GM23338 (cell line): Measurements from ENCODE around the gene IL36RN. TPM values are rescaled to one million over a fixed set of nuclear protein-coding genes. Genes with fewer than 3 reads are reported as not detected.

Source experiments
- ATAC-seq: fragments of 200-7000 bp; cut with Tn5 transposase; 3 replicates; pipeline ENCODE4 v1.9.1; 2020
- DNase-seq: peaks from one replicate; pipeline ENCODE4 v3.0.0-alpha.2; 2015; ENCODE audit warnings: low spot score
- H2AFZ ChIP-seq: fragments of 200-600 bp; sonication (generic); 2 replicates; pipeline ENCODE4 v1.8.0; 2016; ENCODE audit warnings: antibody characterized with exemption, mild to moderate bottlenecking, moderate library complexity
- H3F3A ChIP-seq: fragments of 200-600 bp; sonication (generic); replicated peaks from 2 replicates; pipeline ENCODE4 v1.8.0; 2017; ENCODE audit warnings: antibody characterized with exemption, mixed run types, low read depth
- H3K27ac ChIP-seq: fragments of 200-600 bp; sonication (generic); 2 replicates; pipeline ENCODE4 v1.6.1; 2016; ENCODE audit warnings: low read depth
- H3K27me3 ChIP-seq: fragments of 200-600 bp; sonication (generic); 2 replicates; pipeline ENCODE4 v1.8.0; 2016; ENCODE audit warnings: mild to moderate bottlenecking, mixed run types, moderate library complexity; ENCODE audit not compliant: insufficient read depth
- H3K36me3 ChIP-seq: fragments of 200-600 bp; sonication (generic); 2 replicates; pipeline ENCODE4 v1.8.0; 2016; ENCODE audit warnings: mild to moderate bottlenecking; ENCODE audit not compliant: insufficient read depth
- H3K4me1 ChIP-seq: fragments of 200-600 bp; sonication (generic); 2 replicates; pipeline ENCODE4 v1.8.0; 2016; ENCODE audit warnings: mild to moderate bottlenecking, moderate library complexity; ENCODE audit not compliant: insufficient read depth
- H3K4me2 ChIP-seq: fragments of 200-600 bp; sonication (generic); 2 replicates; pipeline ENCODE4 v1.7.1; 2017; ENCODE audit warnings: mixed run types
- H3K4me3 ChIP-seq: fragments of 200-600 bp; sonication (generic); 2 replicates; pipeline ENCODE4 v1.6.1; 2016; ENCODE audit warnings: mixed run types
- H3K79me2 ChIP-seq: fragments of 200-600 bp; sonication (generic); replicated peaks from 2 replicates; pipeline ENCODE4 v1.8.0; 2017; ENCODE audit warnings: mild to moderate bottlenecking; ENCODE audit not compliant: insufficient read depth
- H3K9me2 ChIP-seq: fragments of 200-600 bp; sonication (generic); 2 replicates; pipeline ENCODE4 v1.8.0; 2017; ENCODE audit not compliant: insufficient read depth
- H4K20me1 ChIP-seq: fragments of 200-600 bp; sonication (generic); replicated peaks from 2 replicates; pipeline ENCODE4 v1.8.0; 2017; ENCODE audit warnings: mild to moderate bottlenecking; ENCODE audit not compliant: insufficient read depth
- H3K27ac Mint-ChIP-seq: 2 replicates; pipeline ENCODE4 v1.8.0; 2020; ENCODE audit warnings: inconsistent platforms, mild to moderate bottlenecking, moderate library complexity, mixed read lengths
- H3K27me3 Mint-ChIP-seq: 3 replicates; pipeline ENCODE4 v1.8.0; 2022; ENCODE audit warnings: low read depth, mild to moderate bottlenecking, moderate library complexity, mixed read lengths, inconsistent platforms; ENCODE audit not compliant: insufficient read depth, poor library complexity
- H3K36me3 Mint-ChIP-seq: 3 replicates; pipeline ENCODE4 v1.8.0; 2021; ENCODE audit warnings: low read depth, mild to moderate bottlenecking, inconsistent platforms, moderate library complexity, mixed read lengths
- H3K4me1 Mint-ChIP-seq: 3 replicates; pipeline ENCODE4 v1.8.0; 2020; ENCODE audit warnings: mild to moderate bottlenecking, inconsistent platforms, mixed read lengths
- H3K4me3 Mint-ChIP-seq: 3 replicates; pipeline ENCODE4 v1.8.0; 2021; ENCODE audit warnings: moderate library complexity, mild to moderate bottlenecking, inconsistent platforms, mixed read lengths
- H3K9me3 Mint-ChIP-seq: 3 replicates; pipeline ENCODE4 v1.8.0; 2020; ENCODE audit warnings: moderate library complexity, mild to moderate bottlenecking, inconsistent platforms, mixed read lengths
- CREB1 ChIP-seq: fragments of 250-450 bp; sonication (Bioruptor Pico); IDR thresholded peaks from 2 replicates; pipeline ENCODE4 v1.5.0; 2020; ENCODE audit warnings: low read depth, mild to moderate bottlenecking, moderate library complexity
- CTCF ChIP-seq, 2 experiments: fragments of 200-600 bp in 1 of 2; sonication (generic) in 1 of 2; conservative IDR thresholded peaks; 2 replicates each; pipeline versions ENCODE4 v1.5.1 to v1.6.1; 2016 to 2017; ENCODE audit warnings: antibody characterized with exemption in 2 of 2, low read depth in 2 of 2, mild to moderate bottlenecking in 2 of 2, moderate library complexity in 1 of 2
- ETS1 ChIP-seq: IDR thresholded peaks from 2 replicates; pipeline ENCODE4 v1.6.1; 2016; ENCODE audit warnings: antibody characterized with exemption
- EZH2 ChIP-seq: fragments of 200-600 bp; sonication (generic); IDR thresholded peaks from one replicate; pipeline ENCODE4 v1.8.0; 2017; ENCODE audit warnings: antibody characterized with exemption, mild to moderate bottlenecking, low read depth; ENCODE audit not compliant: unreplicated experiment
- EZH2phosphoT487 ChIP-seq: fragments of 200-600 bp; sonication (generic); IDR thresholded peaks from one replicate; pipeline ENCODE4 v1.8.1; 2018; ENCODE audit warnings: antibody characterized with exemption; ENCODE audit not compliant: unreplicated experiment
- JUNB ChIP-seq: IDR thresholded peaks from one replicate; pipeline ENCODE4 v1.6.1; 2016; ENCODE audit warnings: antibody characterized with exemption; ENCODE audit not compliant: unreplicated experiment
- NANOG ChIP-seq: IDR thresholded peaks from 2 replicates; pipeline ENCODE4 v1.6.1; 2016; ENCODE audit warnings: antibody characterized with exemption, borderline replicate concordance
- POLR2AphosphoS5 ChIP-seq: IDR thresholded peaks from 2 replicates; pipeline ENCODE4 v1.6.1; 2016; ENCODE audit warnings: antibody characterized with exemption, low read depth
- REST ChIP-seq: IDR thresholded peaks from one replicate; pipeline ENCODE4 v1.6.1; 2018; ENCODE audit warnings: antibody characterized with exemption; ENCODE audit not compliant: unreplicated experiment
- STAT1 ChIP-seq: IDR thresholded peaks from one replicate; pipeline ENCODE4 v1.6.1; 2016; ENCODE audit warnings: antibody characterized with exemption; ENCODE audit not compliant: unreplicated experiment
- ZNF114 ChIP-seq: fragments of 250-450 bp; sonication (Bioruptor Pico); IDR thresholded peaks from 2 replicates; pipeline ENCODE4 v1.5.0; 2020; ENCODE audit warnings: mild to moderate bottlenecking, moderate library complexity
- ZNF331 ChIP-seq: fragments of 250-450 bp; sonication (Bioruptor Pico); IDR thresholded peaks from 2 replicates; pipeline ENCODE4 v1.5.0; 2020; ENCODE audit warnings: low read depth, mild to moderate bottlenecking, moderate library complexity
- ZNF462 ChIP-seq: fragments of 250-450 bp; sonication (Bioruptor Pico); IDR thresholded peaks from 2 replicates; pipeline ENCODE4 v1.5.0; 2020; ENCODE audit warnings: mild to moderate bottlenecking, moderate library complexity
- polyA plus RNA-seq: library from polyadenylated mRNA; unstranded; fragments of >200 nt; fragmentation: Nextera tagmentation; extraction: Ambion mirVana; gene quantifications from 2 replicates; pipeline ENCODE4 v1.2.1, GENCODE V29; 2016
- total RNA-seq: library from RNA; depleted of rRNA; stranded (reverse); fragments of >200 nt; shearing (Covaris generic); gene quantifications from 2 replicates; pipeline ENCODE4 v1.2.3, GENCODE V29; 2014

The IL36RN gene
- total and polyA plus RNA-seq, 2 experiments from 2014 or later = not detected

GRCh38 chr2:113089916-113090315 lies 30.9 kb downstream of the IL36RN start:
- ATAC-seq (no peak), DNase-seq (no peak)
- Histone ChIP-seq H3F3A (no peaks in the 10 kb centered on the region), H3K36me3 (no peaks in the 10 kb centered on the region), H3K4me3 (no peak overlapping the region), H3K27ac (no peak overlapping the region), H3K27me3 (no peaks in the 10 kb centered on the region), H2AFZ (no peak overlapping the region), H3K4me1 (no peaks in the 10 kb centered on the region), H4K20me1 (no peaks in the 10 kb centered on the region), H3K9me2 (no peaks in the 10 kb centered on the region; the same call in 1 of the 2 replicates), H3K79me2 (no peaks in the 10 kb centered on the region), H3K4me2 (no peak overlapping the region)
- Mint-ChIP-seq H3K4me1 (no peaks in the 10 kb centered on the region), H3K4me3 (no peak overlapping the region), H3K27ac (no peak overlapping the region), H3K27me3 (no peaks in the 10 kb centered on the region), H3K36me3 (no peaks in the 10 kb centered on the region), H3K9me3 (no peaks in the 10 kb centered on the region; the same call in none of the 3 replicates)
- TF ChIP-seq REST = no peak
- no peak for TF ChIP-seq JUNB
- TF ChIP-seq ZNF114 (CRISPR knock-in tag) = no peak
- no peak for TF ChIP-seq CREB1 (CRISPR knock-in tag)
- no peak for TF ChIP-seq EZH2
- TF ChIP-seq STAT1 = no peak
- TF ChIP-seq POLR2AphosphoS5 = no peak
- TF ChIP-seq CTCF (conservative IDR thresholded peaks at IDR 0.05; ENCODE audit: low read depth in 2 of 2) = no peak
- no peak for TF ChIP-seq NANOG
- no peak for TF ChIP-seq ZNF462
- TF ChIP-seq ZNF331 = no peak
- no peak for TF ChIP-seq ETS1
- TF ChIP-seq EZH2phosphoT487 = no peak
